Naive thymus-derived CD8-positive, alpha-beta T cell (primary cell): Measurements from ENCODE around the gene ERI3. TPM values are rescaled to one million over a fixed set of nuclear protein-coding genes. Genes with fewer than 3 reads are reported as not detected.
A peak's percentile ranks its signal among the peaks of the same experiment; 100 is the strongest.

ENCODE experiments used
- ATAC-seq, 2 donors: fragments of 150-1000 bp; cut with Tn5 transposase in 1 of 2; sonication (Bioruptor Pico), chemical (Tn5 transposase) in 1 of 2; 1 replicate in 1 of 2; 2 replicates in 1 of 2; pipeline ENCODE4 v1.10.0; 2021; ENCODE audit warnings: mild to moderate bottlenecking in 2 of 2, moderate library complexity in 2 of 2
- POLR2A ChIA-PET: fragments of 350-600 bp; sonication (Branson Sonifier 250); formaldehyde crosslinking; loops from one replicate; lab custom pipeline; 2021; ENCODE audit warnings: antibody characterized with exemption; lab: Charles Lee
- DNase-seq, 10 donors: peaks; one replicate each; pipeline versions ENCODE4 v3.0.0 to v3.0.0-alpha.2; 2020 to 2022
- H3K27ac Mint-ChIP-seq, 10 donors: one replicate each; pipeline ENCODE4 v1.8.0; 2020 to 2022; ENCODE audit warnings: mild to moderate bottlenecking in 10 of 10, mixed read lengths in 10 of 10, moderate library complexity in 4 of 10, inconsistent platforms in 1 of 10
- H3K27me3 Mint-ChIP-seq, 5 donors: one replicate each; pipeline ENCODE4 v1.8.0; 2021 to 2022; ENCODE audit warnings: mixed read lengths in 5 of 5
- H3K36me3 Mint-ChIP-seq, 3 donors: one replicate each; pipeline ENCODE4 v1.8.0; 2020 to 2022; ENCODE audit warnings: mixed read lengths in 3 of 3, mild to moderate bottlenecking in 2 of 3, inconsistent platforms in 1 of 3
- H3K4me1 Mint-ChIP-seq, 4 donors: one replicate each; pipeline ENCODE4 v1.8.0; 2021 to 2022; ENCODE audit warnings: mixed read lengths in 4 of 4
- H3K4me3 Mint-ChIP-seq, 10 donors: one replicate each; pipeline ENCODE4 v1.8.0; 2020 to 2022; ENCODE audit warnings: mild to moderate bottlenecking in 10 of 10, mixed read lengths in 10 of 10, moderate library complexity in 6 of 10, inconsistent platforms in 1 of 10
- H3K9me3 Mint-ChIP-seq, 9 donors: one replicate each; pipeline ENCODE4 v1.8.0; 2020 to 2022; ENCODE audit warnings: mixed read lengths in 9 of 9, mild to moderate bottlenecking in 3 of 9, inconsistent platforms in 1 of 9, moderate library complexity in 1 of 9
- polyA plus RNA-seq, 3 donors: library from polyadenylated mRNA; unstranded; fragments of 300-500 nt; fragmentation: Illumina TruSeq; gene quantifications; one replicate each; pipeline ENCODE4 v1.2.3, GENCODE V29; 2021
- total RNA-seq, 8 experiments: library from RNA in 2 of 8; stranded (reverse) in 2 of 8; gene quantifications; one replicate each; pipeline ENCODE4 v1.2.3 and lab custom pipeline; 2021 to 2026

The ERI3 gene
- total and polyA plus RNA-seq, 5 experiments from 2014 or later = 27.2 to 45.8 (median 43.4) TPM

DNA sequence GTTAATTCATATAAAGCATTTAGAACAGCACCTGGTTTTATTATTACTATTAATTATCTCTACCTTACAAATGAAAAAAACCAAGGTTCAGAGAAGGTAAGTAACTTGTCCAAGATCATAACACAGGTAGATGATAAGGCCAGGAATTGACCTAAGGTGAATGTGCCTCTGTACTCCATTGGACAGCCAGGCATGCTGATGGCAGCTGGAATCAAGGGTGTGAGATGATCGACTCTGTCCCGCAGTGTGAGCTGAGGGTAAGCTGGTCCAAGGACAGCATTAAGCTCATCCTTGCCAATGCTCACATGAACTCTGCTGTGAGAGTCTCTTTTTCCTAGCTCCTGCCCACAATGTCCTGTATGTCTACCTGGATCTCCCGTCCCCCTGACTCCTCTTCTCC lies 83.4 kb downstream of the ERI3 start:
- POLR2A ChIA-PET = no interaction called here
- Mint-ChIP-seq H3K9me3 (no peaks in the 10 kb centered on the region), H3K4me3 (no peak overlapping the region), H3K27ac (no peak overlapping the region), H3K4me1 (peaks cover 17 to 28% (median 27%) of the 10 kb centered on the region in 4 donors), H3K27me3 (no peaks in the 10 kb centered on the region), H3K36me3 (peaks cover 0 to 17% (median 0%) of the 10 kb centered on the region in 3 donors)
- DNase-seq (no peak), ATAC-seq (no peak)

DNA sequence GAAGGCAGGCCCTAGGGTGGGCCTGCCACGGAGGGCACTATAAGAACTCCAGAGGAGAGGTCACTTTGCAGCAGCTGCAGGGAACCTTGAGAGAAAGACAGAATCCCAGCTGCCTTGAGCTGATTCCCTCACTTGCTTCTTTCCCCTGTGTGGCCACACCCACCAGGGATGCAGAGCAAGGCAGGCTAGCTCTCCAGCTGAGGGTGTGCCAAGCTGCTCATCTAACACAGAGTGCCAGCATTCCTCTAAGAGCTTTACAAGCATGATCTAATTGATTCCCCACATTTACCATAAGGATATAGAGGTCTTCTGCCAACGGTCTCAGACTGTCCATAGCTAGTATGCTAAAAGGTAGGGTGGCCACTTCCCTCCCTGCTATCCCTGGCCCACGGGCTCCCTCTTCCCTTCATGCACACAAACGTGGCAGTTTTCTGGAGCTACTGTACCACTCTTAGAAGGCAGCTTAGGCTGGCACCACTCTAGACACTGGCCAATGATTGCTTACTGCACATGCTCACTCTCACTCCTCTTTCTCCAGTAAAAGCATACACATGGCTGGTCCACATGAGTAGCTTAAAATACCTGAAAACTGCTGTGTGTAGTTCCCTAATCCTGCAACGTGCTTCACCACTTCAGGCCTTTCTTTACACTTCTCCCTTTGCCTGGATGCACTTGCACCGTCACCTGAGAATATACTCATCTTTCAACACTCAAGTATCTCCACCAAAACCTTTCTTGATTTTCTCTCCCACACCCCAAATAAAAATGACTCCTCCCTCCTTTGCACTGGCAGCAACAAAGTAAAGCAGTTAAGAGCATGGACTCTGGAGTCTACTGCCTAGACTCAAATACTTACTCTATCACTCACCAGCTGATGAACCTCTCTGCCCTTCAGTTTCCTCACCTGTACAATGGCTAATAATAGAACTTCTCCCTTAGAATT lies 84.1 kb downstream of the ERI3 start:
- Mint-ChIP-seq H3K4me1 (peaks cover 19 to 34% (median 29%) of the 10 kb centered on the region in 4 donors), H3K4me3 (no peak overlapping the region), H3K27me3 (no peaks in the 10 kb centered on the region), H3K9me3 (no peaks in the 10 kb centered on the region), H3K36me3 (peaks cover 0 to 17% (median 0%) of the 10 kb centered on the region in 3 donors), H3K27ac (peak overlapping the region in 1 of 10 donors; percentile 57)
- POLR2A ChIA-PET = no interaction called here
- no peak for ATAC-seq
- no peak for DNase-seq

DNA sequence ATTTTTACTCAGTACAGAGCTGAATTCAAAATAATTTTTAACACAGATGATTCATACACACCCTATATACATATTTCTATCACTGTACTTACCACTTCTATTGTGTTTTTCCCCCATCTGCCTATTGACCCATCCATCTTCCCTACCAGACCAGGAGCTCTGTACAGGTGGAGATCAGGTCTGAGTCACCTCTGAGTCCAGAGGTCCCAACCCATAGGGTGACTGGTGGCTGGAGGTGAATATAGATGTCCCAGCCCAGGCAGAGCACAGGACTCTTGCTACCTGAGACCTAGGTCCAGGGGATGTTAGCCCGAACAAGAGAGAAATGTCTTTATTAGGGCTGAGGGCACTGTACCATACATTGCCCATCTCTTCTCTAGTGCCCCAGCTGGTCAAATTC lies 87.0 kb downstream of the ERI3 start:
- POLR2A ChIA-PET = no interaction called here
- peaks cover 0 to 7% (median 0%) of the 10 kb centered on the region in 3 donors for H3K36me3 Mint-ChIP-seq
- no peak overlapping the region for H3K4me3 Mint-ChIP-seq
- no peaks in the 10 kb centered on the region for H3K27me3 Mint-ChIP-seq
- no peak overlapping the region for H3K27ac Mint-ChIP-seq
- H3K9me3 Mint-ChIP-seq = no peaks in the 10 kb centered on the region
- ATAC-seq = no peak
- no peak for DNase-seq
- peaks cover 14 to 30% (median 21%) of the 10 kb centered on the region in 4 donors for H3K4me1 Mint-ChIP-seq

DNA sequence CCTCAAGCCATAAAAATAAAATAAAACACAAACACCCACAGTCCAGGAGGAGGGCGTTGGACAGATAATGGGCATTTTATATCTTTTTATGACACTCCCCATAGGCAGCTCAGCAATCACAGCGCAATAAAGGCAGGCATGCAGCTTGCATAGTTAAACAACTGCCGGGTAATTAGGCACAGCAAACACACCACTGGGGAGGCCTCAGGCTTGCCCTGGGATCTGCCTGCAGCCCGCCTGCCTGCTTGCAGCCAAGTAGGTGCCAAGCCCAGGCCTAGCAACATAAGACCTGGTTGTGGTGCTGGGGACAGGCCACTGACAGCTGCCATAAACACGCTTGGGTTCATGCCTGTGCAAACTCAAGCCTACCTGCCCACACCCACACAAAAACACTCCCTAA lies 87.6 kb downstream of the ERI3 start:
- no peaks in the 10 kb centered on the region for H3K27me3 Mint-ChIP-seq
- POLR2A ChIA-PET = no interaction called here
- peaks cover 0 to 11% (median 0%) of the 10 kb centered on the region in 3 donors for H3K36me3 Mint-ChIP-seq
- no peak overlapping the region for H3K27ac Mint-ChIP-seq
- ATAC-seq = no peak
- peak overlapping the region in 1 of 10 donors; percentile 3 for H3K4me3 Mint-ChIP-seq
- peaks cover 16 to 35% (median 22%) of the 10 kb centered on the region in 4 donors for H3K4me1 Mint-ChIP-seq
- no peak for DNase-seq
- H3K9me3 Mint-ChIP-seq = no peaks in the 10 kb centered on the region

DNA sequence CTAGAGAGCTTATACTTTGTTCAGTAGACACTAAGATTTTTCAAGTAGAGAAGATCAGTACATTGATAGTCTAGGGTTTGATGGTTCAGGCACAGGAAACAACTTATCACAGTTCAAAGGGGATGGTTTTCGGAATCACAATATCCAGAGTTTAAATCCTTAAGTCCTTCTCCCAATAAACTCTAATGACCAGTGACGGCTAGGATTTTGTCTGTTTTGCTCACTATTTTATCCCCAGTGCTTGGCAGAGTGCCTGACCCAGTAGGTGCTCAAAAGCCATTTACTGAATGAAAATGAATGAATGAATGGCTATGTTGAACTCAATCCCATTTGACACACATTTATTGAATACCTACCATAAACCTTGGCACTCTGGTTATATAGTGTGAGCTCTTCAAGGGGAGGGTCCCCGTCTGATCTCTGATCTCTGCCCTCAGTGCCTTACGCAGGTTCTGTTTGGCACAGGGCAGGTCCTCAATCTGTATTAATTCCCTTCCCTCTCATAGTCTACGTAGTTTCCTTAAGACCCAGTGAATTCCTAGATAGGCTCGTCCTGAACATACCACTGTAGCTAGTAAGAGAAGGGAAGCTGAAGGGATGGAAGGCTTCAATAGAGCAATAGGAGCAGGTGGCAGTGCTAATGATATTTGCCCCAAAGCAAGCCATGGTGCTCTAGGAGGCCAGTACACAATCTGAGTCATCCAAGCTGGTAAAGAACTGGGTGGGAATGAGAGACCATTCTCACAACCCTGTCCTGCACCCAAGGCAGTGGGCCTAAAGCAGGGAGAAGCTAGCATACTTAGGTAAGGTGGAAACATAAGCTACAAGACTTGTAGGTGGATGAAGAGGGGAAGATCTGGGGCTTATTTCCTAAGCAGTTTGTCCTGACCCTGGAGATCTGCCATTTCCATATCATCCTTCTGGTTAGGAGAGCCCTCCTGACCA lies 88.4 kb downstream of the ERI3 start:
- H3K36me3 Mint-ChIP-seq = peaks cover 0 to 11% (median 0%) of the 10 kb centered on the region in 3 donors
- POLR2A ChIA-PET = no interaction called here
- H3K9me3 Mint-ChIP-seq = no peaks in the 10 kb centered on the region

DNA sequence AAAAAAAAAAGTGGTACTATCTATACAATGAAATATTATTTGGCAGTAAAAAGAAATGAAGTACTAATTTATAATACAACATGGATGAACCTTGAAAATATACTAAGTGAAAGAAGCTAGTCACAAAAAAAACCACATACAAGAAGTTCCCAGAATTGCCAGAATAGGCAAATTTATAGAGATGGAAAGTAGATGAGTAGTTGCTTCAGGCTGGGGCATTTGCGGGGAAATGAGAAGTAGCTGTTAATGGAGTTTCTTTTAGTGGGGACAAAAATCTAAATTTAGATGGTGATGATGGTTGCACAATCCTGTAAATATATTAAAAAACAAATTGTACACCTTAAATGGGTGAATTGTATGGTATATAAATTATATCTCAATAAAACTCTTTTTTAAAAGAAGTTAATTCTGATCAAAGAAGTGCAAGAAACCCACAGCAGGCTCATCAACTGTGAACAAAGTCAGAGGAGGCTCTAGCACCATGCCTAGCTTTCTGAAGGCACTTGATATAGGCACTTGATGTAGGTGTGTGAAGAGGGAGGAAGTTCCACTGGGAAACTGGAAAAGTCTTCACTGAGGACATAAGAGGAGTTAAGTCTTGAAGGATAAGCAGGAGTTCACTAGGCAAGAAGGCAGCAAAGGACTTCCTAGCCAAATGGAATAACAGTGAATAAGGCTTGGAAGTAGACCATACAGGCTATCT lies 89.2 kb downstream of the ERI3 start:
- POLR2A ChIA-PET = no interaction called here
- Mint-ChIP-seq H3K4me3 (no peak overlapping the region), H3K4me1 (peaks cover 17 to 34% (median 26%) of the 10 kb centered on the region in 4 donors), H3K27ac (no peak overlapping the region), H3K27me3 (no peaks in the 10 kb centered on the region), H3K9me3 (no peaks in the 10 kb centered on the region), H3K36me3 (peaks cover 0 to 15% (median under 1%) of the 10 kb centered on the region in 3 donors)
- DNase-seq = no peak
- ATAC-seq = no peak

More for the DNA sequence above, 88.4 kb downstream of the ERI3 start:
- Mint-ChIP-seq H3K4me1 (peaks cover 17 to 40% (median 26%) of the 10 kb centered on the region in 4 donors), H3K27ac (peak overlapping the region in 1 of 10 donors; percentile 82), H3K27me3 (no peaks in the 10 kb centered on the region), H3K4me3 (no peak overlapping the region)
- ATAC-seq (no peak), DNase-seq (no peak)

DNA sequence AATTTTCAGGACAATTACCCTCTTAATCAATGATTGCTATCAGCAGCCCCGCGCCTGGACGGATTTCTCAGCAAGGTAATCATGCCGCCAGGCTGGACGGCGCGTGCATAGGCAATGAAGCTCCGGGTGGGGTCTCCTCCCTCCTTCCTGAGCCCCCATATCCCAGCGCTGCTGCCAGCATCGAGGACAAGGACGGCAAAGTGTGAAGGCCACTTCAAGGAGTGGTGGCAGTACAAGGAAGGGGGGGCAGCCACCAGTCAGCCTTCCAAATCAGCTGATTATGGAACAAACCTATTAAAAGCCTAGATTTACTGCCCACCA lies 90.6 kb downstream of the ERI3 start:
- peak overlapping the region in 3 of 10 donors; percentile 6 to 37 (median 6) for H3K27ac Mint-ChIP-seq
- no peak overlapping the region for H3K4me3 Mint-ChIP-seq
- H3K9me3 Mint-ChIP-seq = no peaks in the 10 kb centered on the region
- peaks cover 0 to 17% (median 1%) of the 10 kb centered on the region in 3 donors for H3K36me3 Mint-ChIP-seq
- peaks cover 20 to 34% (median 25%) of the 10 kb centered on the region in 4 donors for H3K4me1 Mint-ChIP-seq
- H3K27me3 Mint-ChIP-seq = no peaks in the 10 kb centered on the region
- DNase-seq (no peak), ATAC-seq (no peak)
- POLR2A ChIA-PET = no interaction called here

DNA sequence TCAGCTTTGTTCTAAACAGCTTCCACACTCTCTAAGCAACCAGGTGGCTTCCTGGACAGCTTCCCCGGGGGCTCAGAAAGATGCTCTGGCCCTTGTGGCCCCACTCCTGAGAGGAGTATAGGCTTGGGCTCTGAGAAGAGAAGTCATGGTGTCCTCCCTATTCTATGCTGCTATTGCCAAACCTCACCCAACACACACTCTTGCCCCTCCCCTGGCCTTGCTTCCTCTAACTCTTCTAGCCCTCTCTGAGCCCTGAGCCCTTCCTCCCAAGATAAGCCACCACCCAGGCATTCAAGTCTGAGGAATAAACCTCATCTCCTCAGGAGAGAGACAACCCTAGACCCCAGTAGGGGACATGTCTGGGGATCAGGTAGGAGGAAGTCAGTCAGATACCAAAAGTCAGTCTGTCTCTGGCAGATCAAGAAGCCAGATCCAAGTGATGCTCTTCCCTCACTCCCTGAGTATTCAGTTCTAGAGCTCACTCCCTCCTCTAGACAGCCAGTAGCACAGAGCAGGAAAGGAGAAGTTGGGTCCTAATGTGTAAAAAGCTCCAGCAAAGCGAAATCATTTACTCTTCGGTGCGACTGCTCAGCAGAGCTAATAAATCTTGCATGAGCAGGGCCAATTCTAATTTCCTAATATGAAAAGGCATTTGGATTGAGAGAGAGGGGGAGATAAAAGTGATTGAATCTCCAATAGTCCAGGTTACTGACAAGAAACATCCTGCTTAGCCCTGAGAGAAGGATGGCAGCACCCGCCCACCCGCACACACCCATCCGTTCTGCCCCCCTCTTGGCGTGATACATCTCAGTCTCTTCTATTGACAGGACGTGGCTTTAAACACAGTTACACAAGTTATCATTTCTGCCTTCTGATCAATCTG lies 91.2 kb downstream of the ERI3 start:
- Mint-ChIP-seq H3K9me3 (no peaks in the 10 kb centered on the region), H3K4me3 (no peak overlapping the region), H3K36me3 (peaks cover 0 to 17% (median 1%) of the 10 kb centered on the region in 3 donors), H3K4me1 (peaks cover 17 to 34% (median 24%) of the 10 kb centered on the region in 4 donors), H3K27ac (peak overlapping the region in 4 of 10 donors; percentile 6 to 80 (median 20)), H3K27me3 (no peaks in the 10 kb centered on the region)
- POLR2A ChIA-PET = no interaction called here
- DNase-seq = peak in 1 of 10 donors; percentile 3
- ATAC-seq = no peak

DNA sequence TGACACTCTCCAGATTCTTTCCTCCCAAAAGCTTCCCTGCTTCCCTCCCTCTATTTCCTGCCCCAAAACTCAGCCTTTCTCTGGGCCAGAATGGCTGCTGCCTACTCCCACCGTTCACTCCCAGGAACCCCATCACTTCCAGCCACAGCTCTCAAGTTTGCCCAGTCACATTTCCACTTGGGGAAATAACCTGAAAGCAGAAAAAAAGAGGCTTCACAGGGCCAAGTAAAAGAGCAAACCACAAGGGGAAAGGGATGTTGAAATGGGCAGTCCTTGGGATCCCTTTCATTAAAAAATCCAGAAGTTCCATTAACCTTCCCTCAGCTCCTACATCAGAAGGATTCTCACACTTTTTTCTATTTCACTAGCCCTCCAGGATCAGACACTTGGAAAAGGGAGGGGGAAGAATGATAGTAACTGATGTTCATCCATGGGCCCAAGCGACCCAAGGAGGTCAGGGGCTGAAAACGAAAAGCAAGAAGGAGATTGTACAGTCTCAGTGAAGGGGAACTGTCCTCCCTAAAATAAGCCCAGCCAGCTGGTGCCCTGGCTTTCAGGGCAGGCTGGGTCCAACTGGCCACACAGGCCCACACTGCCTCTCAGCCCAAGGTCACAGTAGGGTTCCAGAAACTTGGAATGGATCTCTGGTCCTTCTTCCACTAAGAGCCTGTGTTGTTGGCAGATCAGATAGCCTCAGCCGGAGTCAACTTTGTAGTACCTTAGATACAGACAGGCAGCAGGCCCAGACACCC lies 92.1 kb downstream of the ERI3 start:
- Mint-ChIP-seq H3K9me3 (no peaks in the 10 kb centered on the region), H3K36me3 (peaks cover 0 to 21% (median 1%) of the 10 kb centered on the region in 3 donors), H3K27me3 (no peaks in the 10 kb centered on the region), H3K27ac (peak overlapping the region in 1 of 10 donors; percentile 54), H3K4me3 (no peak overlapping the region), H3K4me1 (peaks cover 20 to 34% (median 24%) of the 10 kb centered on the region in 4 donors)
- POLR2A ChIA-PET = no interaction called here
- DNase-seq (no peak), ATAC-seq (no peak)

DNA sequence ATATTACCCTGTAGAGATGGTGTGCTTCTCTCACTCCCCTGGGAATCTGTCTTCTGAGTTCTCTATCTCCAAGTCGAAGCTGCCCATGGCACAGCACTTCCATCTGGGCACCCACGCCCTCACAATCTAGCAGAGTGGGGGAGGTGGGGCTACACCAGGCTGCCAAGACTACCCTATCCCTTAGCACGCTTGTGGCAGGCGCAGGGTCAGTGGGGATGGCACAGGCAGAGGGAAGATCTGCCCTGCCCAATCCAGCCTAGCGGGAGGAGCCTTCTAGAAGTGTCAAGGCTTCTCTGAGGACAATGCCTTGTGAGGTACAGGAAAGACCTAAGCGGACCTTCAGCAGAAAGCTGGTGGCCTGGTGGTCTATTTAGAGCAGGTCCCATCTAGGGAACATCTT lies 92.6 kb downstream of the ERI3 start:
- POLR2A ChIA-PET = no interaction called here
- Mint-ChIP-seq H3K9me3 (no peaks in the 10 kb centered on the region), H3K27me3 (no peaks in the 10 kb centered on the region), H3K36me3 (peaks cover 0 to 26% (median 1%) of the 10 kb centered on the region in 3 donors), H3K4me3 (no peak overlapping the region), H3K4me1 (peaks cover 20 to 34% (median 24%) of the 10 kb centered on the region in 4 donors), H3K27ac (peak overlapping the region in 1 of 10 donors; percentile 5)
- ATAC-seq (no peak), DNase-seq (no peak)

DNA sequence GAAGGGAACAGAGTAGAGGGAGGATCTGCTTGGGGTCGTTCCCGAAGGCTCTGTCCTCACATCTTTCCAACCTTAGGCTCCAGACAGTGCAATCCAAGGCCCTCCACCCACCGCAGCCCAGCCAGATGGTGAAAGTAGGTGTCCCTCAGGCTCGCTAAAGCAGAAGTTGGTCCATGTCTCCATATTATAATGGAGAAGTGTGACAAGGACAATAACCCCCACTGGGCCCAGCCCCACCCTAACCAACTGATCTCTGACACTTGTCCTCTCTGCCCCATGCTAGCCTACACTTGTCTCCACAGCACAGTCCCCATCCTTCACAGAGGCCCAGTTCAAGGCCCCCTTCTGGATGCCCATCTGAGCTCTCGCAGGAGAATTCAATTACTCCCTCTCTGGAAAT lies 93.1 kb downstream of the ERI3 start:
- no peaks in the 10 kb centered on the region for H3K9me3 Mint-ChIP-seq
- DNase-seq (no peak), ATAC-seq (no peak)
- peaks cover 0 to 27% (median 1%) of the 10 kb centered on the region in 3 donors for H3K36me3 Mint-ChIP-seq
- peak overlapping the region in 2 of 10 donors; percentile 5 to 24 for H3K27ac Mint-ChIP-seq
- H3K4me1 Mint-ChIP-seq = peaks cover 20 to 34% (median 24%) of the 10 kb centered on the region in 4 donors
- H3K4me3 Mint-ChIP-seq = no peak overlapping the region
- no peaks in the 10 kb centered on the region for H3K27me3 Mint-ChIP-seq
- POLR2A ChIA-PET = no interaction called here
